ENCODE measurements around the gene ARHGEF6.

ARHGEF6 gene

DNA sequence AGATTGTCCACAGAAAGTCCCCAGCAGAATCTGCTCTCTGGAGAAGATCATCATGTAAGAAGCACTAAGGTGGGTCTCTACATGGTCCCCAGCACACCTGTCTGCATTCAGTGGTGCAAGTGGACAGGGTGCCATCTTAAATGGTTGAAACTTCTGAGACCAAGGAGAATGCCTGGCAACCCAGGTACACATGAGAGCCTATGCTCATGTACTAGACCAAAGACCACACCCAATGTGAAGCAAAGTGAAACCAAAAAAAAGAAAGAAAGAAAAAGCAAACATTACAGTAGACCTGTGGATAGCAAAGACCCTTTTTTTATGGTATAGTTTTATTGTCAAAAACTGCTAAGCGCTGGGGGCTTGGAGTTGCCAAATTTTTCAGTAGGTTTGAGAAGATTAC, 117.8 kb downstream of the ARHGEF6 start:
- TF ChIP-seq TAF1 (IDR thresholded peaks at IDR 0.05; ENCODE audit: borderline replicate concordance, insufficient read depth, low read length) (no peak), SIN3A (IDR thresholded peaks at IDR 0.05; ENCODE audit: borderline replicate concordance, insufficient read depth, low read length) (no peak), FOXP2 (optimal IDR thresholded peaks at IDR 0.05; ENCODE audit: borderline replicate concordance, extremely low read depth, extremely low read length, insufficient read depth) (no peak), POLR2AphosphoS5 (IDR thresholded peaks at IDR 0.05; ENCODE audit: low read depth, low read length) (no peak)
- TF ChIP-seq, protein P1, sequence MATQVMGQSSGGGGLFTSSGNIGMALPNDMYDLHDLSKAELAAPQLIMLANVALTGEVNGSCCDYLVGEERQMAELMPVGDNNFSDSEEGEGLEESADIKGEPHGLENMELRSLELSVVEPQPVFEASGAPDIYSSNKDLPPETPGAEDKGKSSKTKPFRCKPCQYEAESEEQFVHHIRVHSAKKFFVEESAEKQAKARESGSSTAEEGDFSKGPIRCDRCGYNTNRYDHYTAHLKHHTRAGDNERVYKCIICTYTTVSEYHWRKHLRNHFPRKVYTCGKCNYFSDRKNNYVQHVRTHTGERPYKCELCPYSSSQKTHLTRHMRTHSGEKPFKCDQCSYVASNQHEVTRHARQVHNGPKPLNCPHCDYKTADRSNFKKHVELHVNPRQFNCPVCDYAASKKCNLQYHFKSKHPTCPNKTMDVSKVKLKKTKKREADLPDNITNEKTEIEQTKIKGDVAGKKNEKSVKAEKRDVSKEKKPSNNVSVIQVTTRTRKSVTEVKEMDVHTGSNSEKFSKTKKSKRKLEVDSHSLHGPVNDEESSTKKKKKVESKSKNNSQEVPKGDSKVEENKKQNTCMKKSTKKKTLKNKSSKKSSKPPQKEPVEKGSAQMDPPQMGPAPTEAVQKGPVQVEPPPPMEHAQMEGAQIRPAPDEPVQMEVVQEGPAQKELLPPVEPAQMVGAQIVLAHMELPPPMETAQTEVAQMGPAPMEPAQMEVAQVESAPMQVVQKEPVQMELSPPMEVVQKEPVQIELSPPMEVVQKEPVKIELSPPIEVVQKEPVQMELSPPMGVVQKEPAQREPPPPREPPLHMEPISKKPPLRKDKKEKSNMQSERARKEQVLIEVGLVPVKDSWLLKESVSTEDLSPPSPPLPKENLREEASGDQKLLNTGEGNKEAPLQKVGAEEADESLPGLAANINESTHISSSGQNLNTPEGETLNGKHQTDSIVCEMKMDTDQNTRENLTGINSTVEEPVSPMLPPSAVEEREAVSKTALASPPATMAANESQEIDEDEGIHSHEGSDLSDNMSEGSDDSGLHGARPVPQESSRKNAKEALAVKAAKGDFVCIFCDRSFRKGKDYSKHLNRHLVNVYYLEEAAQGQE (IDR thresholded peaks at IDR 0.05; ENCODE audit: insufficient read depth in 1 of 2, low read depth in 2 of 2, low read length in 2 of 2), result no peak

DNA sequence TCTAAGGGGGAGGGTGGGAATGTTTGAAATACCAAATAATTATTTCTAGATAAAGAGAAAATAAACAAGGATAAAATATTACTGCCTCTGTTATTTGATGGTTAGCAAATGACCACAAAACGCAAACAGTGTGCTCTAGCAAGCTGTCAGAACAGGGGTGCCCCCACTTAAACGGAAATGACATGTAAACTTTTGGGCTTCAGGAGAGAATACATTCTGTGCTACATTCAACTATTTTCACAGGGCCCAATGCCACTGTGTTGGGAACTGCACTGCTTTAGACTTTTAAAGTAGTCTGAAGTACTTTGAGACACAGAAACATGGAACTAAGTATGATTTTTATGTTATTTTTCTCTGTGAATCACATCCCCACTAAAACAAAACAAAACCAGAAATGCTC, 118.6 kb downstream of the ARHGEF6 start:
- TF ChIP-seq, protein P1 (IDR thresholded peaks at IDR 0.05; ENCODE audit: insufficient read depth in 1 of 2, low read depth in 2 of 2, low read length in 2 of 2), result no peak
- TF ChIP-seq TAF1 (IDR thresholded peaks at IDR 0.05; ENCODE audit: borderline replicate concordance, insufficient read depth, low read length), result no peak
- no peak for TF ChIP-seq POLR2AphosphoS5 (IDR thresholded peaks at IDR 0.05; ENCODE audit: low read depth, low read length)
- no peak for TF ChIP-seq SIN3A (IDR thresholded peaks at IDR 0.05; ENCODE audit: borderline replicate concordance, insufficient read depth, low read length)
- TF ChIP-seq FOXP2 (optimal IDR thresholded peaks at IDR 0.05; ENCODE audit: borderline replicate concordance, extremely low read depth, extremely low read length, insufficient read depth), result no peak

DNA sequence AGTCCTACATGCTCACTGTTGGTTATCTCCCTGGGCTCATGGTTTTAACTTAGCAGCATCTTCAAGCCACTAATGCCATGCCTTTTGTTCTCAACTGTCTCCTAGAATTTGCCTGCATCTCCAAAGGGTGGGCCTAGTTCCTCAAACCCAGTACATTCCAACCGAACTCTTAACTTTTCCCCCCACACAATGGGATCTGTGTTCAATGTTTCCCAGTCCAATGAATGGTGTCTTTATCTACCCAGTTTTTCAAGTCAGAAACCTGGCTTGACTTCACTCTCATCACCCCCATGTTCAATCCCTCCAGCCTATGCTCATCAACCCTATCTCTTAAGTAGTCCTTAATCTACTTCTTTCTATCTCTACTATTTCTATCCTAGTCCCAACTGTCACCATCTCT, 119.8 kb downstream of the ARHGEF6 start:
- TF ChIP-seq, protein P1 (IDR thresholded peaks at IDR 0.05; ENCODE audit: insufficient read depth in 1 of 2, low read depth in 2 of 2, low read length in 2 of 2), result no peak
- TF ChIP-seq SIN3A (IDR thresholded peaks at IDR 0.05; ENCODE audit: borderline replicate concordance, insufficient read depth, low read length) (no peak), POLR2AphosphoS5 (IDR thresholded peaks at IDR 0.05; ENCODE audit: low read depth, low read length) (no peak), TAF1 (IDR thresholded peaks at IDR 0.05; ENCODE audit: borderline replicate concordance, insufficient read depth, low read length) (no peak), FOXP2 (optimal IDR thresholded peaks at IDR 0.05; ENCODE audit: borderline replicate concordance, extremely low read depth, extremely low read length, insufficient read depth) (no peak)

DNA sequence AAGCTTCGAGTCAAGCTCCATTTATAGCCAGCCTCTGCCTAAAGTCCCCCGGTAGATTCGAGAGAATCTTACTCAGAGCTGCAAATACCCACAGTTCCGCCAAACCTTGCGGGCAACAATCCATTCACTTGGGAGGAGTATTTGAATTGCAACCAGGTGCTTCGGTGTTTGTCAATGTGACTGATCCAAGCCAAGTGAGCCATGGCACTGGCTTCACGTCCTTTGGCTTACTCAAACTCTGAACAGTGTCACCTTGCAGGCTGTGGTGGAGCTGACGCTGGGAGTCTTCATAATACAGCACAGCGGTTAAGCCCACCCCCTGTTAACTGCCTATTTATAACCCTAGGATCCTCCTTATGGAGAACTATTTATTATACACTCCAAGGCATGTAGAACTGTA, 121.6 kb downstream of the ARHGEF6 start:
- TF ChIP-seq, protein P1 (IDR thresholded peaks at IDR 0.05; ENCODE audit: insufficient read depth in 1 of 2, low read depth in 2 of 2, low read length in 2 of 2), result no peak
- TF ChIP-seq POLR2AphosphoS5 (IDR thresholded peaks at IDR 0.05; ENCODE audit: low read depth, low read length) (no peak), FOXP2 (optimal IDR thresholded peaks at IDR 0.05; ENCODE audit: borderline replicate concordance, extremely low read depth, extremely low read length, insufficient read depth) (no peak), TAF1 (IDR thresholded peaks at IDR 0.05; ENCODE audit: borderline replicate concordance, insufficient read depth, low read length) (no peak), SIN3A (IDR thresholded peaks at IDR 0.05; ENCODE audit: borderline replicate concordance, insufficient read depth, low read length) (no peak)

DNA sequence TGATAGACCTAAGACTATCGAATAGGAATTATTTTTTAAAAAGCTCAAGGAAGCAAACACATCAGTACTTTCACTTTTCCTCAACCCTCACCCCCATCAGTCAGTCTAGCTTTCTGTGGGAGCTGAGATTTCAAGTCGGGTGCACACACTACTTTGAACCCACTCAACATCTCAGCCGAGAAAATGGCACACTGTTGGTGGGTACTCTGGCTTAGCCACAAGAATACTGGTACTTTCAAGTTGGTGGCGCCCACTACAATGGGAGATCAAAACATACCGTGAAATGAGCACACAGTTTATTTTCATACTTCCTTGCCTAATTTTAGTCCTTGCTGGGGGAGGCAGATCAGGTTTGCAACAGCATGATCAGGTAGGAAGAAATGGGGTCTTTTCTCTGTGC, 122.6 kb downstream of the ARHGEF6 start:
- no peak for TF ChIP-seq POLR2AphosphoS5 (IDR thresholded peaks at IDR 0.05; ENCODE audit: low read depth, low read length)
